HepG2 (cell line): ENCODE measurements around the gene ANKRD29.

Source experiments
- ATF7 ChIP-seq, 2 experiments: fragments of 450-650 bp in 1 of 2; sonication (generic) in 1 of 2; formaldehyde crosslinking in 1 of 2; IDR thresholded peaks; 2 replicates each; pipeline versions ENCODE4 v1.4.0 to v1.6.1; 2016 to 2020; ENCODE audit warnings: antibody characterized with exemption in 1 of 2, mild to moderate bottlenecking in 1 of 2, missing genetic modification reagents in 1 of 2
- ATM ChIP-seq: fragments of 450-650 bp; IDR thresholded peaks from 2 replicates; pipeline ENCODE4 v1.7.1; 2017; ENCODE audit warnings: mild to moderate bottlenecking, borderline replicate concordance
- IKZF4 ChIP-seq: sonication (generic); formaldehyde crosslinking; IDR thresholded peaks from 2 replicates; pipeline ENCODE4 v1.5.1; 2020; ENCODE audit warnings: borderline replicate concordance, mild to moderate bottlenecking, low read depth, missing genetic modification reagents; ENCODE audit errors: not compliant biosample characterization
- PCBP1 ChIP-seq: fragments of 200-400 bp; formaldehyde crosslinking; IDR thresholded peaks from 2 replicates; pipeline ENCODE4 v1.6.1; 2017; ENCODE audit warnings: mild to moderate bottlenecking, low read depth, low read length, borderline replicate concordance
- PITX1 ChIP-seq: sonication (generic); formaldehyde crosslinking; IDR thresholded peaks from 2 replicates; pipeline ENCODE4 v1.5.1; 2020; ENCODE audit warnings: mild to moderate bottlenecking, missing genetic modification reagents
- RBFOX2 ChIP-seq: fragments of 200-400 bp; formaldehyde crosslinking; IDR thresholded peaks from 2 replicates; pipeline ENCODE4 v1.6.1; 2017; ENCODE audit warnings: low read depth, mild to moderate bottlenecking, low read length
- ZBTB40 ChIP-seq, 2 experiments: fragments of 450-650 bp in 1 of 2; sonication (generic) in 1 of 2; formaldehyde crosslinking in 1 of 2; IDR thresholded peaks; 2 replicates each; pipeline versions ENCODE4 v1.6.1 to v1.8.0; 2016 to 2022; ENCODE audit warnings: antibody characterized with exemption in 1 of 2, mild to moderate bottlenecking in 1 of 2, missing genetic modification reagents in 1 of 2
- ZNF318 ChIP-seq: sonication (generic); formaldehyde crosslinking; IDR thresholded peaks from 2 replicates; pipeline ENCODE4 v1.4.0; 2020; ENCODE audit warnings: mild to moderate bottlenecking, missing genetic modification reagents
- ZNF629 ChIP-seq: sonication (generic); formaldehyde crosslinking; conservative IDR thresholded peaks from 2 replicates; pipeline ENCODE4 v1.5.0; 2020; ENCODE audit warnings: missing genetic modification reagents
- ZZZ3 ChIP-seq: sonication (generic); formaldehyde crosslinking; IDR thresholded peaks from 2 replicates; pipeline ENCODE4 v1.4.0; 2020; ENCODE audit warnings: missing genetic modification reagents, mild to moderate bottlenecking, borderline replicate concordance
- TF ChIP-seq, protein P1 (sequence below): sonication (generic); formaldehyde crosslinking; IDR thresholded peaks from 2 replicates; pipeline ENCODE4 v1.4.0; 2020; ENCODE audit warnings: missing genetic modification reagents
- TF ChIP-seq, protein P2 (sequence below): sonication (generic); formaldehyde crosslinking; IDR thresholded peaks from 2 replicates; pipeline ENCODE4 v1.4.0; 2020; ENCODE audit warnings: missing genetic modification reagents

- TF ChIP-seq PCBP1 (no peak), ZNF318 (CRISPR knock-in tag) (no peak), PITX1 (CRISPR knock-in tag) (no peak), RBFOX2 (no peak), ZBTB40 (IDR thresholded peaks at IDR 0.05) (no peak), ZBTB40 (CRISPR knock-in tag; IDR thresholded peaks at IDR 0.05) (no peak), ZNF629 (no peak), ZZZ3 (no peak), ATF7 (IDR thresholded peaks at IDR 0.05) (no peak), ATF7 (CRISPR knock-in tag; IDR thresholded peaks at IDR 0.05) (no peak), IKZF4 (CRISPR knock-in tag) (no peak), ATM (no peak)
- TF ChIP-seq, protein P1, sequence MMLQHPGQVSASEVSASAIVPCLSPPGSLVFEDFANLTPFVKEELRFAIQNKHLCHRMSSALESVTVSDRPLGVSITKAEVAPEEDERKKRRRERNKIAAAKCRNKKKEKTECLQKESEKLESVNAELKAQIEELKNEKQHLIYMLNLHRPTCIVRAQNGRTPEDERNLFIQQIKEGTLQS (CRISPR knock-in tag): no peak
- TF ChIP-seq, protein P2, sequence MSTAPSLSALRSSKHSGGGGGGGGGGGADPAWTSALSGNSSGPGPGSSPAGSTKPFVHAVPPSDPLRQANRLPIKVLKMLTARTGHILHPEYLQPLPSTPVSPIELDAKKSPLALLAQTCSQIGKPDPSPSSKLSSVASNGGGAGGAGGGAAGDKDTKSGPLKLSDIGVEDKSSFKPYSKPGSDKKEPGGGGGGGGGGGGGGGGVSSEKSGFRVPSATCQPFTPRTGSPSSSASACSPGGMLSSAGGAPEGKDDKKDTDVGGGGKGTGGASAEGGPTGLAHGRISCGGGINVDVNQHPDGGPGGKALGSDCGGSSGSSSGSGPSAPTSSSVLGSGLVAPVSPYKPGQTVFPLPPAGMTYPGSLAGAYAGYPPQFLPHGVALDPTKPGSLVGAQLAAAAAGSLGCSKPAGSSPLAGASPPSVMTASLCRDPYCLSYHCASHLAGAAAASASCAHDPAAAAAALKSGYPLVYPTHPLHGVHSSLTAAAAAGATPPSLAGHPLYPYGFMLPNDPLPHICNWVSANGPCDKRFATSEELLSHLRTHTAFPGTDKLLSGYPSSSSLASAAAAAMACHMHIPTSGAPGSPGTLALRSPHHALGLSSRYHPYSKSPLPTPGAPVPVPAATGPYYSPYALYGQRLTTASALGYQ (CRISPR knock-in tag): no peak
These were observed 87.4 kb downstream of the ANKRD29 start for GRCh38 chr18:23575309-23575651.
